NCI-H1105 treated with DMSO at 0.1 percent for 48 hours (cell line): Measurements from ENCODE around the gene POMT1.
"Not testable (repeated sequence)": the region's sequence is repeated elsewhere in the genome, so short reads cannot be mapped to it uniquely, and the experiment has no call there.

ENCODE experiments used
- DNase-seq: peaks from one replicate; lab custom pipeline; 2025; lab: John Stamatoyannopoulos, UW

The POMT1 gene

GRCh38 chr9:131502781-131503625 is at the start of gene POMT1:
Gene POMT1, plus strand, starts transcription at chr9:131502918. Its CDS starts 1,301 bp downstream, at chr9:131504219.
- DNase-seq, result peak; percentile 90

DNA sequence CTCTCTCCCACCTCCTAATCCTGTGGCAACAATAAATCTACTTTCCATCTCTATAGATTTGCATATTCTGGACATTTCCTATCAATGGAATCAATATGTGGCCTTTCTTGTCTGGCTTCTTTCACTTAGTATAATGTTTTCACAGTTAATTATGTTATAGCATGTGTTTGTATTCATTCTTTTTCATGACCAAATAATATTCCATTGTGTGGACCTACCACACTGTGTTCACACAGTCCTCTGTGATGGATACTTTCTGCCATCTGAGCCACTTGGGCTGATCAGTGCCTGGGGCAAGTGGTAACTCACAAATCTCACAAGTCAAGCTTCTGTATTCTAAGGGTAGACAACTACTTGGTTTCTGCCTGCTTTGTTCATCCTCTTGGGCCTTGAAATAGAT is 48.7 kb upstream of the POMT1 start:
- DNase-seq, result no peak

DNA sequence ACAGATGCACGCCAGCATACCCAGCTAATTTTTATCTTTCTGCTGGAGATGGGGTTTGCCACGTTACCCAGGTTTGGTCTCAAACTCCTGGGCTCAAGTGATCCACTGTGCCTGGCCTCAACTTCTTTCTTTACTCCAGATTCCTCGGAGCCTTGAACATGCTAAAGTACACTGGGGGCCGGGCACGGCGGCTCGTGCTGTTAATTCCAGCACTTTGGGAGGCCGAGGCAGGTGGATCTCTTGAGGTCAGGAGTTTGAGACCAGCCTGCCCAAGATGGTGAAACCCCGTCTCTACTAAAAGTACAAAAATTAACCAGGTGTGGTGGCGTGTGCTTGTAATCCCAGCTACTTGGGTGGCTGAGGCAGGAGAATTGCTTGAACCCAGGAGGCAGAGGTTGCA is 47.1 kb upstream of the POMT1 start:
- not testable (repeated sequence) for DNase-seq

DNA sequence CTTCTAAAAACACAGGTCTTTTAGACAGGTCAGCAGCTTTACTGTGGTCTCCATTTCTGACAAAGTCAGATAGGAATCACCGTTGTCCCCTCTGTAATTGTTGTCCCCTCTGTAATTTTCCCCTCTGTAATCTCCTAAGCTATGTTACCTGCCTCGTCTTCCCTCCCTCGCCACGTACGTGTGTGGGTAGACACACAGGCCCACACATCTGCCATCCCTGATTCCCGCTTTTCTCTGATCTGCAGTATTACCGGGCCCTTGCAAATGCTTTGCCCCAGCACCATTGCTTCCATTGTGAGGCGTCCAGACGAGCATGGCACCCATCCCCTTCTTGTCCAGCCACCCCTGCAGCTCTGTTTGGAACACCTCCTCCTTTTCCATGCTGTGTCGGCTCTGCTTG is 45.0 kb upstream of the POMT1 start:
- DNase-seq, result no peak

- no peak for DNase-seq
These were observed 43.7 kb upstream of the POMT1 start for GRCh38 chr9:131459056-131459455.

DNA sequence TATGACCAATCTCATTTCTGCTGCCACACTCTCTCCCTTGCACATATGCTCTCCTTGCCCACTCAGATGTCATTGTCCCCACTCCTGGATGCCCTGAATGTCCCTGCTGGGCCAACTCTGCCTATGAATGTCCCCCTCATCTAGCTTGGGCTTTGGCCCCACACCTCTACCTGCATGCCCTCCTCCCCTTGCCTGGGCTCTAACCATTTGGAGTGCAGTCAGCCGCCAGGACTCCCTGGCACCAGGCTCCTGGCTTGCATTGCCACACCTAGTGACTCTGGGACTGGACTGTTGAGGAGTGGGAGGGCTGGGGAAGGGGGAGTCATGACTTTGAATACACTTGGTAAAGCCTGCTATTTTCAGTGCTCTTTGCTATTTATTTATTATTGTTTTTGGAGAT is 41.6 kb upstream of the POMT1 start:
- DNase-seq, result no peak

DNA sequence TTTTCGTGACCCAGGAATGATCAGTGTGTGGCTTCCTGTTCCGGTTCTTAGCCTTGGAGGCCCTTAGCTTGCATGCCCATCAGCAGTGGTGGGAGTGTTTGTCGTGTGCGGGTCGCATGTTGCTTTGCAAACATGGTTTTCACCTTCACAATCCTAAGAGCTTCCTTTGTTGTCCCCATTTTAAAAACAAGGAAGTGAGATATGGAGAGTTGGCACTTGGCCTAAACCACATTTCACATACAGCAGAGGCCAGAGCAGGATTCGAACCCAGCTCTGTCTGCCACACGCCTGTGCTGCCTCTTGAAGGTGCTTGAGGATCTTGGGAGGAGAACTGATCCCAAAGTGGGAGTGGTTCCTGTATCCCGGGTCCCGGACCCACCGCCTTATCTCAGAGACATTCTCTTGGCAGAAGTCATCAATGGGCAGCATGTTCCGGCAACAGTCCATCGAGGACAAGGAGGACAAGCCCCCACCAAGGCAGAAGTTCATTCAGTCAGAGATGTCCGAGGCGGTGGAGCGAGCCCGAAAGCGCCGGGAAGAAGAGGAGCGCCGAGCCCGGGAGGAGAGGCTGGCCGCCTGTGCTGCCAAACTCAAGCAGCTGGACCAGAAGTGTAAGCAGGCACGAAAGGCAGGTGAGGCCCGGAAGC is 38.2 kb upstream of the POMT1 start:
- no peak for DNase-seq

- no peak for DNase-seq
These were observed 37.3 kb upstream of the POMT1 start for GRCh38 chr9:131465401-131465800.

DNA sequence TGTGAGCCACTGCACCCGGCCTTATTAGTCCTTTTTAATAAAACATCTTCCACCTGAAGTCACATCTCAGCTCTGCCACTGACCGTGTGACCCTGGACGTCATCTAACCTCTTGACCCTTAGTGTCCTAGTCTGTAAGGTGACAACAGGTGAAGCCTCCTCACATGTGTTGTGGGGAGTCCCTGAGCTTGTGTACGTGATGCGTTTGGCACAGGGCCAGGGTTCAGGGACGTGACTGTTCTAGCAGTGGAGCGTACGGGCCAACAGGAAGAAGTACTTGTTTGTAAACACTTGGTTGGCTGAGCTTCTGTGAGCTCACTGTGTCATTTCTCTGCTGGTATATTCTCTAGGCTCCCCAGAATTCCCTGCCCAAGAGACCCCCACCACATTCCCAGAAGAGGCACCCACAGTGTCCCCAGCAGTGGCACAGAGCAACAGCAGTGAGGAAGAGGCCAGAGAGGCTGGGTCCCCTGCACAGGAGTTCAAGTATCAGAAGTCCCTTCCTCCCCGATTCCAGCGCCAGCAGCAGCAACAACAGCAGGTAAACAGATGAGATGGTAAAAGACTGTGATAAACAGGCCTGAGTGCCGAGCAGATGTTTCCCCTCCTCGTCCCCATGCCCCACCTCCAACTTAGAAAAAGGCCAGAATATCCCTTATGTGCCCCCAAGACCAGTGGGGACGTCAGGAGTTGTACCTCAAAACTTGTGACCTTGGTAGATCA is 35.3 kb upstream of the POMT1 start:
- no peak for DNase-seq

GRCh38 chr9:131468031-131468430 is 34.7 kb upstream of the POMT1 start:
- DNase-seq, result no peak

- no peak for DNase-seq
These were observed 33.4 kb upstream of the POMT1 start for GRCh38 chr9:131469356-131469755.

- DNase-seq, result no peak
These were observed 32.8 kb upstream of the POMT1 start for GRCh38 chr9:131469951-131470350.

DNA sequence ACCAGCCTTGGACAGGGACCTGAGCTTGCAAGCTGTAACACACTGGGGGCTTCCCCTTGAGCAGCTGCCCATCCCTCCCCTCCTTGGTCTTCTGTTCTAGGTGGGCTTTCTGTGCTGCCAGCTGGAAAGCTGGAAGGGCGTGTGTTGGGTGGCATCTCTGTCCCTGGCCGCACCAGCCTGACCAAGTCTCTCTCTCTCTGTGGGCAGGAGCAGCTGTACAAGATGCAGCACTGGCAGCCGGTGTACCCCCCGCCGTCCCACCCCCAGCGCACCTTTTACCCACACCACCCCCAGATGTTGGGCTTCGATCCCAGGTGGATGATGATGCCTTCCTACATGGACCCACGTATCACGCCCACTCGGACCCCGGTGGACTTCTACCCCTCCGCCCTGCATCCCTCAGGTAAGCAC is 32.1 kb upstream of the POMT1 start:
- DNase-seq, result no peak

DNA sequence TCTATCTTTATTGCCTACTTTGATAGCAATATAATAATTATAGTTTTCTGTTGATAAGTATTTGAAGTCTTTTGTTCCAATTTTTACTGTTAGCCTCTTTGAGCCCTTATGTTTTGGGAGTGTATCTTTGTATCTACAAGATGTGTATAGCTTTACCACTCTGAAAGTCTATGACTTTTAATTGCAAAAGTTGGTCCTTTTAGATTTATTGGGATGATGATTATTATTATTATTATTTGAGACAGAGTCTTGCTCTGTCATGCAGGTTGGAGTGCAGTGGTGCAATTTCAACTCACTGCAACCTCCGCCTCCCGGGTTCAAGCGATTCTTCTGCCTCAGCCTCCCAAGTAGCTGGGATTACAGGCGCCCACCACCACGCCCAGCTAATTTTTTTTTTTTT is 30.6 kb upstream of the POMT1 start:
- not testable (repeated sequence) for DNase-seq

- no peak for DNase-seq
These were observed 29.4 kb upstream of the POMT1 start for GRCh38 chr9:131473198-131473885.

GRCh38 chr9:131473891-131474290 is 28.8 kb upstream of the POMT1 start:
- no peak for DNase-seq

GRCh38 chr9:131474711-131475110 is 28.0 kb upstream of the POMT1 start:
- no peak for DNase-seq

- no peak for DNase-seq
These were observed 27.4 kb upstream of the POMT1 start for GRCh38 chr9:131475111-131475955.

DNA sequence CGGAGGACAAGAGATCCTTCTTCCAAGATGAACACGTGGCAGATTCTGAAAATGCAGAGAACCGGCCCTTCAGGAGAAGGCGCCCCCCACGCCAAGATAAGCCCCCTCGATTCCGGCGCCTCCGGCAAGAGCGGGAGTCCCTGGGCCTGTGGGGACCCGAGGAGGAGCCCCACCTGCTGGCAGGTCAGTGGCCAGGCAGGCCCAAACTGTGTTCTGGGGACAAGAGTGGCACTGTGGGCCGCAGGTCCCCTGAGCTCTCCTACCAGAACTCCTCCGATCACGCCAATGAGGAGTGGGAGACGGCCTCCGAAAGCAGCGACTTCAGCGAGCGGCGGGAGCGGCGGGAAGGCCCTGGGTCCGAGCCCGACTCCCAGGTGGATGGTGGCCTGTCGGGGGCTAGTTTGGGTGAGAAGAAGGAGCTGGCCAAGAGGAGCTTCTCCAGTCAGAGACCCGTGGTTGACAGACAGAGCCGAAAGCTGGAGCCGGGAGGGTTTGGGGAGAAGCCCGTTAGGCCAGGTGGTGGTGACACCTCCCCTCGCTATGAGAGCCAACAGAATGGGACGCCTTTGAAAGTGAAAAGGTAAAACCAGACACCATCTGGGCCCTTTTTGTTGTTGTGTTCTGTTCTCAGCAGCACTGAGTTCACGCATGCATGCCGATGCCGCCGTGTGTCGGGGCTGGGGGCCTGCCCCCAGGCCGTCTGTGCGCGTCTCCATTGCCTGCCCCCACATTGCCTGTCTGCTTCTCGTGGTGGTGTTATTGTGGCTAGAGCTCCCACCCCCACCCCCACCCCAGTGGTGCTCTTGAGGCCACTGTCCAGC is 26.6 kb upstream of the POMT1 start:
- no peak for DNase-seq

- no peak for DNase-seq
These were observed 25.9 kb upstream of the POMT1 start for GRCh38 chr9:131476777-131477345.
